ENCODE measurements around the gene DUSP9. TPM values are rescaled to one million over a fixed set of nuclear protein-coding genes. Genes with fewer than 3 reads are reported as not detected.

Gene DUSP9
- total RNA-seq, 1 experiment from 2014 or later = 14.2 TPM

GRCh38 chrX:153667281-153667955, 20.4 kb downstream of the DUSP9 start:
- POLR2A ChIA-PET = no interaction called here
- no peak overlapping the region for H2AFZ ChIP-seq (ENCODE audit: low read depth, low read length, poor library complexity, severe bottlenecking)
- H3K9me3 ChIP-seq (ENCODE audit: control insufficient read depth in 1 of 2, insufficient read depth in 1 of 2, low read depth in 1 of 2, low read length in 2 of 2) = no peaks in the 10 kb centered on the region

GRCh38 chrX:153667956-153668396, 21.0 kb downstream of the DUSP9 start:
- H3K79me2 ChIP-seq (ENCODE audit: insufficient read depth, low read length) = no peaks in the 10 kb centered on the region
- ATAC-seq (peak; percentile 87), DNase-seq (ENCODE audit: low read depth, low spot score) (peak; percentile 50)
- no peak for TF ChIP-seq EZH2phosphoT487 (IDR thresholded peaks at IDR 0.05; ENCODE audit: borderline replicate concordance)
- TF ChIP-seq CTCF (IDR thresholded peaks at IDR 0.05 in 2 of 3, conservative IDR thresholded peaks at IDR 0.05 in 1 of 3; ENCODE audit: borderline replicate concordance in 1 of 3, insufficient read depth in 1 of 3, low read depth in 2 of 3, low read length in 2 of 3) = peak in 2 of 3 experiments; percentile 74 to 76; a peak in 4 of 6 replicates
- ChIA-PET CTCF (interaction anchor here (0.7 to 2.5 kb wide), 15 partner anchors 11 to 726 kb away, joined by 3 to 25 read pairs (median 4); partner anchors contain the start of gene HAUS7), RAD21 (ENCODE audit: low non-redundant PET in 1 of 2, low total read pairs in 2 of 2, uncharacterized antibody in 2 of 2, unreplicated experiment in 2 of 2) (interaction anchor here (0.7 to 1.2 kb wide), 4 partner anchors 114 to 277 kb away, joined by 3 to 7 read pairs (median 4); no protein-coding TSS in a partner anchor), POLR2A (no interaction called here)
- no peaks in the 10 kb centered on the region for H3K36me3 ChIP-seq (ENCODE audit: control insufficient read depth in 1 of 2, insufficient read depth in 2 of 2, low read length in 2 of 2)
- no peaks in the 10 kb centered on the region for H3K27me3 ChIP-seq (ENCODE audit: insufficient read depth, low read length)
- no peak overlapping the region for H3K9ac ChIP-seq (ENCODE audit: low read length)
- no peaks in the 10 kb centered on the region for H3K9me3 ChIP-seq (ENCODE audit: control insufficient read depth in 1 of 2, insufficient read depth in 1 of 2, low read depth in 1 of 2, low read length in 2 of 2)
- no peak overlapping the region; the same call in 1 of the 2 replicates for H3K27ac ChIP-seq (ENCODE audit: low read depth, low read length)
- 0 out of 4 replicates have a peak, but pooled peaks cover 0 to 3% of the 10 kb centered on the region in 2 experiments for H3K4me1 ChIP-seq (ENCODE audit: control insufficient read depth in 1 of 2, insufficient read depth in 2 of 2, low read length in 2 of 2)
- no peak overlapping the region for H2AFZ ChIP-seq (ENCODE audit: low read depth, low read length, poor library complexity, severe bottlenecking)
- intact Hi-C loops (cut with micrococcal nuclease) = loop anchor here (1.0 to 10.0 kb wide), 5 partner anchors 53 to 713 kb away; no protein-coding TSS in a partner anchor
- H3K4me2 ChIP-seq (ENCODE audit: low read length) = peak overlapping the region; percentile 49
- no peaks in the 10 kb centered on the region for H4K20me1 ChIP-seq (ENCODE audit: insufficient read depth)
- H3K4me3 ChIP-seq (replicated peaks in 1 of 2; ENCODE audit: low read depth in 1 of 2, low read length in 2 of 2) = peak overlapping the region; percentile 30 to 39
- no peaks in the 10 kb centered on the region for H3K9me2 ChIP-seq (ENCODE audit: insufficient read depth)
- BruUV-seq (replicated peaks) = no TSS peak

More at GRCh38 chrX:153667281-153667955, 20.4 kb downstream of the DUSP9 start:
- TF ChIP-seq ZNF274 (IDR thresholded peaks at IDR 0.05; ENCODE audit: low read depth, low read length) = no peak
- RAD21 ChIA-PET (ENCODE audit: low non-redundant PET in 1 of 2, low total read pairs in 2 of 2, uncharacterized antibody in 2 of 2, unreplicated experiment in 2 of 2) = interaction anchor here (0.5 to 1.2 kb wide), 5 partner anchors 32 to 278 kb away, joined by 3 to 7 read pairs (median 3); no protein-coding TSS in a partner anchor
- Histone ChIP-seq H4K20me1 (ENCODE audit: insufficient read depth) (no peaks in the 10 kb centered on the region), H3K27me3 (ENCODE audit: insufficient read depth, low read length) (no peaks in the 10 kb centered on the region), H3K4me1 (ENCODE audit: control insufficient read depth in 1 of 2, insufficient read depth in 2 of 2, low read length in 2 of 2) (peaks cover 0 to 3% of the 10 kb centered on the region in 2 experiments; a peak in 1 of 4 replicates), H3K27ac (ENCODE audit: low read depth, low read length) (no peak overlapping the region; the same call in 1 of the 2 replicates), H3K9ac (ENCODE audit: low read length) (no peak overlapping the region), H3K4me3 (replicated peaks in 1 of 2; ENCODE audit: low read depth in 1 of 2, low read length in 2 of 2) (peak overlapping the region; percentile 30 to 39), H3K36me3 (ENCODE audit: control insufficient read depth in 1 of 2, insufficient read depth in 2 of 2, low read length in 2 of 2) (no peaks in the 10 kb centered on the region), H3K9me2 (ENCODE audit: insufficient read depth) (no peaks in the 10 kb centered on the region), H3K4me2 (ENCODE audit: low read length) (peak overlapping the region; percentile 49), H3K79me2 (ENCODE audit: insufficient read depth, low read length) (no peaks in the 10 kb centered on the region)
- peak; percentile 33; the same call in 1 of the 2 replicates for ATAC-seq
- intact Hi-C loops (cut with micrococcal nuclease) = loop anchor here (10.0 kb wide), 3 partner anchors 53 to 713 kb away; no protein-coding TSS in a partner anchor
- no peak for DNase-seq (ENCODE audit: low read depth, low spot score)
- BruUV-seq (replicated peaks) = no TSS peak
- CTCF ChIA-PET = interaction anchor here (0.5 to 2.5 kb wide), 17 partner anchors 10 to 726 kb away, joined by 3 to 25 read pairs (median 3); partner anchors contain the start of gene HAUS7

Data from HCT116 (cell line).